Measurements from ENCODE around the gene PCDH15. TPM values are rescaled to one million over a fixed set of nuclear protein-coding genes. Genes with fewer than 3 reads are reported as not detected.
"Not testable (repeated sequence)": the region's sequence is repeated elsewhere in the genome, so short reads cannot be mapped to it uniquely, and the experiment has no call there.

The PCDH15 gene
- total RNA-seq, 1 donor from 2014 or later: 9.2 TPM

DNA sequence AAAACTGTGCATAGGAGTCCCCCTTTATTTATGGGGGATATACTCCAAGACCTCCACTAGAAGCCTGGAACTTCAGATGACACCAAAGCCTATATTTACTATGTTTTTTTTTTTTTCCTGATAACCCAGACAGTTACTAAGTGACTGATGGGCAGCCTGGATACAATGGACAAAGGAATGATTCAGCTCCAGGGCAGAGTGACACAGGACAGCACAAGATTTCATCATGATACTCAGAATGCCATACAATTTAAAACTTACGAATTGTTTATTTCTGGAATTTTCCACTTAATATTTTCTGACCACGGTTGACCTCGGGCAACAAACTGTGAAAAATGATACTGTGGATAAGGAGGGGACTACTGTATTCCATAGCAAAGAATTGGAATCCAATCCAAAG is 843.6 kb downstream of the PCDH15 start:
- DNase-seq: peak; percentile 1

DNA sequence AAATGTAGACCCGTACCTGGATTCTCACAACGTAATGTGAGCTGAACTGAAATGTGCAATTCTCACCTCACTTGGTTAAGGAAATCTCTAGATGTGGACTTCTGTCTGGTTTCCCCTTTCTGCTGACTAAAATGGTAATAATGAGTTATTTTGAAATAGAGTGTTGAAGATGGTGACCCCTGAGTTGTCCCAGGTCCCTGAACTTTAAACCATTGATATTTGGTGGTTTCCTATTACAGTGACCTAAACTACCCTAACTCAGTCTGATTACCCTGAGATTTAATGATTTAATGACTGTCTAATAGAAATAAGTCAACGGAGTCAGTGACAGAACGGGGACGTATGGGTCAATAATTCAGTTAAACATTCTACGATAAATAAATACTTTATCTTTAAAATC is 845.9 kb downstream of the PCDH15 start:
- DNase-seq: no peak

GRCh38 chr10:53952698-53953630 is 848.1 kb downstream of the PCDH15 start:
- DNase-seq: no peak

DNA sequence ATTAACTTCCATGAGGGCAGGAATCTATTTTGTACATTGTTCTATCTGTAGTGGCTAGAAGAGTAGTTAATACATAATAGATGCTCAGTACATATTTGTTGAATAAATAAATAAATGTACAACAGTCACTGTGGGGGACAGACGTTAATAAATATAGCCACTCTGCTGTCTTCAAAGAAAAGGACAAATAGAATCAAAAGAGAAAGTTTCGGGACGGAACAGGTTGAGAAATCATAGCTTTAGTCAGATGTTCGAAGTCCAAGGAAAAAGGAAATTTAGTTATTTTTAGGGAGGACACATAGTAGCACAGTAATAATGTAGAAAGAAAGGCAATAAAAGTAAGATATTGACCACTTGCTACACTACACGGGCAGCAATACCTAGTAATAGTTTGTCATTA is 861.4 kb downstream of the PCDH15 start:
- no peak for DNase-seq

GRCh38 chr10:53930648-53931047 is 870.4 kb downstream of the PCDH15 start:
- DNase-seq: no peak

DNA sequence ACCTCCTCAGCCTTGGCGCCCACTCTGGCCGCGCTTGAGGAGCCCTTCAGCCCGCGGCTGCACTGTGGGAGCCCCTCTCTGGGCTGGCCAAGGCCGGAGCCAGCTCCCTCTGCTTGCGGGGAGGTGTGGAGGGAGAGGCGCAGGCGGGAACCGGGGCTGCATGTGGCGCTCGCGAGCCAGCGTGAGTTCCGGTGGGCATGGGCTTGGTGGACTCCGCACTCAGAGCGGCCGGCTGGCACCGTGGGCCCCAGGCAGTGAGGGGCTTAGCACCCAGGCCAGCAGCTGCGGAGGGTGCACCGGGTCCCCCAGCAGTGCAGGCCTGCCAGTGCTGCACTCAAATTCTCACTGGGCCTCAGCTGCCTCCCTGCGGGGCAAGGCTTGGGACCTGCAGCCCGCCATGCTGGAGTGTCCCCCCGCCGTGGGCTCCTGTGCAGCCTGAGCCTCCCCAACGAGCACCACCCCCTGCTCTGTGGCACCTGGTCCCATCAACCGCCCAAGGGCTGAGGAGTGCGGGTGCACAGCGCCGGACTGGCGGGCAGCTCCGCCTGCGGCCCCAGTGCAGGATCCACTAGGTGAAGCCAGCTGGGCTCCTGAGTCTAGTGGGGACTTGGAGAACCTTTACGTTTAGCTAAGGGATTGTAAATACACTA is 876.9 kb downstream of the PCDH15 start:
- DNase-seq: not testable (repeated sequence)

DNA sequence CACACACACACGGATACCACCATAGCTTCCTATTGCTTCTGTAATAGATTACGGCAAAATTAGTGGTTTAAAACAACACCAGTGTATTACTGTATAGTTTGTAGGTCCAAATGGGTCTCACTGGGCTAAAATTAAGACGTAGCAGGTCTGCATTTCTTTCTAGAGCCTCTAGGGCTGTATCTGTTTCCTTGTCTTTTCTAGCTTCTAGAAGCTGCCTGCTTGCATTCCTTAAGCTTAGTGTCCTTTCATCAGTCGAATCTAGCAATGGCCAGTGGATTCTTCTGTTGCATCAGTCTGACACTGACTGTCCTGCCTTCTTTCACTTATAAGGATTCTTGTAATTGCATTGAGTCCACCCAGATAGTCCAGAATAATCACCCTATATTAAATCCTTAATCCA is 882.3 kb downstream of the PCDH15 start:
- no peak for DNase-seq

- DNase-seq: no peak
Measured at GRCh38 chr10:53909791-53910190, 891.2 kb downstream of the PCDH15 start.

- no peak for DNase-seq
Measured at GRCh38 chr10:53904506-53905241, 896.4 kb downstream of the PCDH15 start.

DNA sequence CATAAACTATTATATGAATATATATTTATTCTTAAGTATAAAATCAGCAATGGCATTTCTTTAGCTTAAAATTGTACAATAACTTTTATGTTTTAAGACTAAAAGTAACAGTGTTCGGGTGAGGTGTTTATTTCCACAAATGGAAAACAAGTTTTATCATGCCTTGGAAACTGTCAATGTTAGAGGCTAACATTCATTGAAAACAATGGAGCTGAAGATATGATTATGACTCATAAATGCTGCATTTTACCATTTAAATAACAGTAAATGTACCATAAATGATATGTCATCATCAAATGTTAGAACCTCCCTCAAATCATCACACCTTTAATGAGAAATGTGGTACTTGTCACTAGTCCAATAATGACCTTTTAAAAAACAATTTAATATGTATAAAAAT is 897.3 kb downstream of the PCDH15 start:
- DNase-seq: no peak

DNA sequence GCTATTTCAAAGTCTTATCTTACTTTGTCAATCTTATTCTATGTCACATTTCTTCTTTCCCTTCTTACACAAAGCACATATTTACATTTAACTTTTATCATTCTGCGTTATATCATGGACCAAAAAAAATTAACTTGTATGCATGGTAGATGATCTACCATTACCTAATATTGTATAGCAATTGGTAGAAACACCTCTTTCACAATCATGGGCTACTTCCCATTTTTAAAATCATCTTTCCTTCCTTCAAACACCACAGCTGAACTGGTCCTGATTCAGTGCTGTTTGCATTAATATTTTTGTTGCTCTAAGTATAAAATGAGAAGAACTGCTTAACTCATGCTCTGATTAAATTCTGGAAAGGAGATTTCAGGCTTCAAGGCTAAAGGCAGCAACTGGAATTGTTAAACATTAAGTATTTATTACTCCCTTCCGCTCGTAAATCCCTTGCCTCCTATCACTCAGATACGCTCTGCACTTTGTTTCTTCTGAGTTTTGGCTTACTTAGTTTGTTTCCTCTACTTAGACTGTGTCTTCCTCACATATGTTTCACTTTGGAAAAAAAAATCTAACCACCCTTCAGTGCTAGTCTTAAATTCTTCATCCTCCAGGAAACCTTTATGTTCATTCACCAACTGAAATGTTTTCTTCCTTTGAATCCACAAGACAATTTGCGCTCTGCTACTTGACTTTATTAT is 901.4 kb downstream of the PCDH15 start:
- no peak for DNase-seq

DNA sequence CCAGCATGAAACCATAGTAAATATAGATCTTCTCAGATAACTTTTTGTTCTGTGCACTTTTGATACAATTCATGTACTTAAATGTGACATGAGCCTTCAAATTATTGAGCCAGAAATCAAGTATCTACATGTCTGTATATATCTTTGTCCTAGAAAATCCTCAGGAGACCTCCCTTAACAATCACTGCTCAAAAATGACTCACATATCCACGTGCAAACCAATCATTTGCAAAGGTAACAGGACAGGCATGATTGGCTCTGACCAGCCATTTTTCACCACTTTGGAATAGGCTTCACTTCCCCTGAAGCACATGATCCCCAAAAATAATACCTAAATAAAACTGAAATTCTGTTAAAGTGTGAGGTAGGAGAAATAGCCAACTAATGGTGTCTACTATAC is 902.5 kb downstream of the PCDH15 start:
- DNase-seq: no peak

DNA sequence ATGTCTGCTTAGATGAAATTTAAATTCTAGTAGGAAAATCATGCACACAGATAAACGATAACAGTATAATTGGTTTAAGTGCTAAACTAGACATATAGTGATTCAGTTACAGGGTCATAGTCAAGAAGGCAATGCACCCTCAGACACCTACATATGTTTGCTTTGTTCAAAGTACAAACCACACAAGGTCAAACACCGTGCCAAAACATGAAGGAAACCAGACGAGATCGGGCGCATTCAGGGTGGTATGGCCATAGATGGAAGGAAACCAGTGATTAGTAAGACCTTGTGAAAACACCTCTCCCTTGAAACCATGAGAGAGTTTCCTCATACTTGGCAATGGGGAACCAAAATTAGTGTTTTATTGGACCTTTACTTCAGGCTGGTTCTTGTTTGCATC is 906.9 kb downstream of the PCDH15 start:
- no peak for DNase-seq

DNA sequence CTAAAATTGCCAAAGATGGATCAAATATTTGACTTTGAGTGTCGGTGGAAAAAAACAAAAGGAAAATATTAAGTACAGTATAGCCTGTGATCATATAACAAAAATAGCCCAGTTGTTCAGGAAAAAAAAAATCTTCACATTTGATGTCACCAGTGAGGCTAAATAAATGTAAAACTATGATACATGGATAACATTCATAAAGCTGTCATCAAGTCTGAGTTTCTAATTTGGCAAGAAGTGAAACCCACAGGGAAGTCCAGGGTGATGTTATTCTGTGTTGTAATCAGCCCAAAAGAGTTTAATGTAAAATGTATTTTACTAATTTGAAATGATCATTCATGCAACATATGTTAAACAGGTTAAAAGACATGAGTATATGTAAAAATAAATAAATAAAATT is 908.0 kb downstream of the PCDH15 start:
- DNase-seq: no peak

GRCh38 chr10:53886325-53887300 is 914.4 kb downstream of the PCDH15 start:
- no peak for DNase-seq

DNA sequence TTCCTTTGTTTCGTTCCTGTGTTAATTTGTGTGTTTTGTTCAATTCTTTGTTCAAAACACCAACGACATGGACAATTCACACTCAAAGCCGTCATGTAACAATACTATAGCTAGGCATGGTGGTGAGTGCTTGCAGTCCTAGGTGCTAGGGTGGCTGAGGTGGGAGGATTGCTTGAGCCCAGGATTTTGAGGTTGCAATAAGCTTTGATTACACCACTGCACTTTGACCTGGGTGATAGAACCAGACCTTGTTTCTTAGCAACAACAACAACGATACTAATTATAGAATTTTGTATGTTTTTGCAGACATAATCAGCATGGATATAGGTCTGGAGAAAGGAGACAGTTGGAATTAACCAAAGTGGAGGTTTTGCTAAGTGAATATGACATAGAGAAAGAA is 936.2 kb downstream of the PCDH15 start:
- DNase-seq: no peak

GRCh38 chr10:53852450-53853175 is 948.4 kb downstream of the PCDH15 start:
- no peak for DNase-seq

- DNase-seq: no peak
Measured at GRCh38 chr10:53846809-53847208, 954.2 kb downstream of the PCDH15 start.

DNA sequence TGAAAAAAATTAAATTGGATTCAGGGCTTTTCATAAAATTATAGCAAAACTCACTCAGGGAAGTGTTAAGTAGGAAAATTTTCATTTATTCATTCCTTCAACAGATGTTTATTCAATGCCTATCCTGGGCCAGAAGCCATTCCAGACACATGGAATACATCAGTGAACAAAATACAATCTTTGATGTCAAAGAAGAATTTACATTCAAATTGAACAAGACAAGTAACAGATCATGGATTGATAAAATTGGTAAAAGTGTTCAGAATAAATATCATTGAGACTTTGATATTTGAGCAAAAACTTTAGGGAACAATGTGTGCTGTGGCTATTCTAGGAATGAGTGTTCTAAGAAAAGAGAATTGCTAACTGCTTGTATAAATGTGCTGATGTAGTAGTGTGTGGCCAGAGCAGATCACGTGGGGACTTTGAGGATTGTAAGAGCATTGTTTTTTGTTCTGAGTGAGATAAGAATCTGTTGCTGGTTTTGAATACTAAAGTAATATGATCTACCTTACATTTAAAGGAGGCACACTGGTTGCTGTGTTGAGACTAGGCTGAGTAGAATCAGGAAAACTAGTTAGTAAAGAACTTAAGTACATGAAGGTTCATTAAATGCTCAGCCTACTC is 957.2 kb downstream of the PCDH15 start:
- no peak for DNase-seq
